HG03469 (cell line): ENCODE results near the gene SLC7A11.
"Not testable (repeated sequence)": the region's sequence is repeated elsewhere in the genome, so short reads cannot be mapped to it uniquely, and the experiment has no call there.

Experiments used
- ATAC-seq: cut with Tn5 transposase; IDR thresholded peaks from one replicate; pipeline ENCODE4 v1.9.1; 2021; ENCODE audit warnings: mild to moderate bottlenecking, moderate library complexity, moderate number of reproducible peaks; ENCODE audit not compliant: unreplicated experiment

The SLC7A11 gene

DNA sequence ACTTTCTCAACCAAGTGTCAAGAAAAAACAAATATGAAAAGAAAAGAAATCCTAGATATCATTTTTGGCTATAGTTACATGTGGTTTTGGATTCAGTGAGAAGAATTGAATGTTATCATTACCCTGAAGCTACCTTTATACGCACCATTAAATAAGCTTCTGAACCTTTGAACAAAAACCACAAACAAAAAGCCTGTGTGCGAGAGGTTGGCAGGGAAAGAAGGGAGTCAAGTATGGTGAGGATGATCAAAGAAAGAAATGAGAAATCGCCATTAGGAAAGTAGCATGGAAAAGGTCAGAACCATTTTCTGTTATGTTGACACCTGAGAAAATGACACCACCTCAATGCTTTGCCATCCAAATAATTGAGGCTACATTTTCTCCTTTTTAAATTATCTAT, 1.2 kb upstream of the SLC7A11 start:
- no peak for ATAC-seq

DNA sequence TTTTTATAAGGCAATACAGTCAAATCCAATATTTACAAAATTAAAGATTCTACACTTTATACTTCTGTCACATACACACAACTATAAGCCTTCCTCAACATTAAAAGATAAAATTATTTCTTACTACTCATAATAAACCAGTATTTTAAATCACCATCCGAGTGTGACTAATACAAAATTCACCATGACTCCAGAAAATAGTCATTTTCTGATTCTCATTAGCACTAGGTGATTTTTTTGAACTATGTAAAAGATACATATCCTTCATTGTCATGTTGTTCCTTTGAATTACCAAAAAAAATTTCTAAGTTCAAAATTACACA, 646 bp upstream of the SLC7A11 start:
- ATAC-seq: no peak

DNA sequence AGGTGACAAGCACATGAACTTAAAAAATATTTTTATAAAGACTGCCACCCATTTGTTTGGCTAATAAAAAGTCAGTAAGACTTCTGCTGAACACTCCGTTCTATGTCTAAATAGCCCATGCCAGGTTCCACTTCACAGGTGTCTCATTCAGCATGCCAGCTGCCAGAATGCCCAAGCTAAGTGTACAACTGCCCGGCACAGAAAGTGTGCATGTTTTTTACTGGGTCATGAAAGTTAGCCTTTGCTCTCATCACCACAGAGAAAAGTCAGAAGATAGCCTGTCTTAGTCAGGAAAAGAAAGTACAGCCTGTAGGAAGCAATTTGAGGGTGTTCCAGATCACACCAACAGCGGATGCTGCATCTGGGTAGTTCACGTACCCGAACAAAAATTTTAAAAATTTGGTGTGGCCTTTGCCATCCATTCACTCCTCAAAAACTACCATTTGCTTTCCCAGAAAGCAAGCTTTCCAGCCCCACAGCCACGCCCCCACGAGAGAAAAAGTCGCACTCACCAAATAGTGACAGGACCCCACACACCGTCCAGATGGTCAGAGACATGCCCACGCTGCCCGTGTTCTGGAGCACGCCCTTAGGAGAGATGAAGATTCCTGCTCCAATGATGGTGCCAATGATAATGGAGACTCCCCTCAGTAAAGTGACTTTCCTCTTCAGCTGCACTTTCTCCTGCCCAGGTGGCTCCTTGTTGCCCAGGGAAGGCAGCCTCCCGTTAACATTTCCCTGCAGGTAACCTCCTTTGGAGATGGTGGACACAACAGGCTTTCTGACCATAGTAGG, 671 bp downstream of the SLC7A11 start:
- no peak for ATAC-seq

GRCh38 chr4:138239491-138239890, 2.7 kb downstream of the SLC7A11 start:
- ATAC-seq: no peak

DNA sequence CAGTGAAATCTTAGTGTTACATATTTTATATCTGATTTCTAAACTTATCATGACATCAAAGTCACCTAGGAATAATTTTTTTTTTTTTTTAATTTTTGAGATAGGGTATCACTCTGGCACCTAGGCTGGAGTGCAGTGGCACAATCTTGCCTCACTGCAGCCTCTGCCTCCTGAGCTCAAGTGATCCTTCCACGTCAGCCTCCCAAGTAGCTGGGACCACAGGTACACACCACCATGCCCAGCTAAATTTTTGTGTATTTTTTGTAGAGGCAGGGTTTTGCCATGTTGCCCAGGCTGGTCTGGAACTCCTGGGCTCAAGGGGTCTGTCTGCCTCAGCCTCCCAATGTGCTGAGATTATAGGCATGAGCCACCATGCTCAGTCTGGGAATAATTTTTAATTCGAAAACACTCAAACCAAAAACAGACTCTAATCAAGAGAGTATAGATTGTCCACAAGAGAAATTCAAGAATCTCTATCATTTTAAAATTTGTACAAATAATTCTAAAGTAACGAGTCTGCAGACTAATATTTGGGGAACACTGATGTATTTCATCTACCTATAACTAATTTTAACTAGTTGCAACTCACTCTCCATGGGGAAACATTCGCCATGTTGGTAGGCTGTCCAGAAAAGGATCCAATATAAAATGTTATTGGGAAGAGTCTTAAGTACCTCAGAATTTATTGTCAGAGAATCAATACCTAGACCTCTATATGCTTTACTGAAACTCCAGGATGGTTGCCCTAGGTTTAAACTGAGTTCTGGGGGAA, 3.4 kb downstream of the SLC7A11 start:
- no peak for ATAC-seq

GRCh38 chr4:138237132-138237531, 5.0 kb downstream of the SLC7A11 start:
- not testable (repeated sequence) for ATAC-seq

- no peak for ATAC-seq
These were observed 6.1 kb downstream of the SLC7A11 start for GRCh38 chr4:138236037-138236436.

DNA sequence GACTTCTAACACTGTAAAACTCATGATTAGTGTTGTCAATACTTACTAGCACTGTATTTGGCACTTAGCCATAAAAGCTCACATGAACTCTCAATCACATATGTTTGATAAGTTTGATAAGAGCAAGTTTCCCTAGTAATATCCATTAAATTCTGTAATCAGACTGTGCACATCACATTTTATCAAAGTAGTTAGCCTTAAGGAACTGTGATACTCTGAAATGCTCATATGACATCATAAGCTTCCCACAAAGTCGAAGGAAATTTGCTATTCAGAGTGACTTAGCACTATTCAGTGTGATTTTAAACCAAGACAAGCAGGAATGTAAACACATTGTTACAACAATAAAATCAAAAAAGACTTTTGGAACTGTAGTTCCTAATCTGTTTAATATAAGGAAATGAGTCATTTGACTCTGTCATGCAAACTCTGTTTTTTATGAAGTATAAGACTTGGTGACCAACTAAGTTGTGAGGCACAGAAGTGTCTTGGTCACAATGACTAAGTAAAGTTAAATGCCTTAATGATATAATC, 6.7 kb downstream of the SLC7A11 start:
- no peak for ATAC-seq

- no peak for ATAC-seq
These were observed 7.9 kb downstream of the SLC7A11 start for GRCh38 chr4:138234248-138234647.

GRCh38 chr4:138233313-138234034, 8.7 kb downstream of the SLC7A11 start:
- no peak for ATAC-seq

GRCh38 chr4:138232364-138232763, 9.8 kb downstream of the SLC7A11 start:
- no peak for ATAC-seq

DNA sequence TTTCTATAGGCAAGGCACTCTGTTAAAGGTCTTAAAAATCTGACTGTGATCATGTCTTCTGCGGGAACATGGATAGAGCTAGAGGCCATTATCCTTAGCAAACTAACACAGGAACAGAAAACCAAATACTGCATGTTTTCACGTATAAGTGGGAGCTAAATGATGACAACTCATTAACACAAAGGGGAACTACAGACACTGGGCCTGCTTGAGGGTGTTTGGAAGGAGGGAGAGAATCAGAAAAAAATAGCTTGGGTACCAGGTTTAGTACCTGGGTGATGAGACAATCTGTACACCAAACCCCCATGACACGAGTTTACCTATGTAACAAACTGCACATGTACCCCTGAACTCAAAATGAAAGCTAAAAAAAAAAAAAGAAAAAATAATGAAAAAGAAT, 12.1 kb downstream of the SLC7A11 start:
- no peak for ATAC-seq

GRCh38 chr4:138229160-138229559, 13.0 kb downstream of the SLC7A11 start:
- ATAC-seq: no peak

DNA sequence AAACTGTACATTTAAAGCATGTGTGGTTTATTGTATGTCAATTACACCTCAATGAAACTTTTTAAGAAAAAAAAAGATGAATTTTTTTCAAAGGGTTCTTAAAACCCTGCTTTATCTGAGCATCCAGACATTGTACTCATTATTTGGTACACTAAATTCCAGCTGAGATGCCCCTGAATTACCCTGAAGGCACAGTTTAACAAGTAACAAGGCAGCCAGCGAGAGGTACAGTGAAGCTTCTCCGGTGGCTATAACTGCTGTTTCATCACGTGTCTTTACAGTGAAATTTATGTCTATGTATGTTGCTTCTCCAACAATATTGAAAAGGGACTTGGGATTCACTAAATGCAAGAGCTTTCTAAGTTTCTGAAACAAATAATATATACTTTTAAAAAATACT, 15.8 kb downstream of the SLC7A11 start:
- no peak for ATAC-seq

DNA sequence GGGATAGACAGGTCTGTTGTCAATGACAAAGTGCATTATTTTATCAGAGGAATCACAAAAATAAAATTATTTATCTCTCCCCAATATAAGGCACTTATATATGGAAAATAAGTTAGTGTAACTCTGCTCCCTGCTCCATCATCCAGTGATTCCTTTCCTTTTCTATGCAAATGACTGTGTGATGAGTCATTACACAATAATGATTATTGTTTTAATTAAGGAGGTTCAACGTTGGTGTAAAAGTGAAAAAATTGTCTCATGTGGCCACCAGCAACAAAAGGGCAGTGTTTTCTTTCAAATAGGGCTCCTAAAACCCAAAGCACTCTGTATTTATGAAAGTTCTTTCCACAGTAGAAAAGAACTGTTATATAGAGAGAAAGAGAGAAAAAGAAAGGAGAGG, 16.7 kb downstream of the SLC7A11 start:
- no peak for ATAC-seq

GRCh38 chr4:138224614-138225013, 17.5 kb downstream of the SLC7A11 start:
- no peak for ATAC-seq

- ATAC-seq: peak; percentile 67
These were observed 18.8 kb downstream of the SLC7A11 start for GRCh38 chr4:138223231-138223910.

DNA sequence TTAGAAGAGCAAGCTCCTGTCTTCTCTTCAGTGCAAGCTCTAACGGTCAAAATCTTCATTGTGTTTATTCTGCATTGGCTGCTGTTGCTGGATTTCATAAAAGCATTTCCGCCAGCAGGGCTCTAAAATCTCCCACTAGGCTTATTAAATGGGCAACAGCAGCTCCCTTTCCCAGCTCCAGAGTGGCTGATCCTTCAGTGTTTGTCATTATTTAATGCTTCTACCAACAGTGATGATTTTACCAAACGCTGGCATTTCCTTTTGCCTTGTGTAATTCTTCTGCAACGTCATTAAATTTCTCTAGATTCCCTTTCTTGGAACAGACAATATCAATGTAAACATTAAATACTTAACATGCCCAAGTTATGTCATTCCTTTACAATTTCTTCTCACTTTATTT, 20.1 kb downstream of the SLC7A11 start:
- ATAC-seq: no peak

GRCh38 chr4:138218976-138219375, 23.2 kb downstream of the SLC7A11 start:
- ATAC-seq: no peak

DNA sequence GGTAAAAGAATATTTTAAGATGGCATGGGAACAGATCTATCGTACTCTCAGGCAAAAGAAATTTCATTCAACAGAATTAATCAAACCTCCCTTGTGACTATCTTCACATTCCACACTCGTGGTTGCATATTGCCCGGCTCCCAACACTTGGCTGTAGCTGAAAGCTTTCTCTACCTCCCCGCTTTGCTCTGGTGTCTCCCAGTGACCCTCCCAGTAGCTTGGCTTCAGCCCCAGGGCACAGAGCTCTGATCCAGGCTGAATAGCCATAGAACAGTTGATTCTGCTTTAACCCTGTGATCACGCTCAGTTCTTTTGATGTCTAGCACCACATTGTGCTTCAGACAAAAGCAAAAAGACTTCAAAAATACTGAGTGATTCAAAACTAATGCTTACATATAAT, 24.6 kb downstream of the SLC7A11 start:
- no peak for ATAC-seq

- ATAC-seq: no peak
These were observed 25.8 kb downstream of the SLC7A11 start for GRCh38 chr4:138216272-138216867.
